Fibroblast of skin of left quadriceps (primary cell): ENCODE results near the gene APEH.

Experiments used
- DNase-seq, 2 experiments: peaks; one replicate each; pipeline ENCODE4 v3.0.0-alpha.2; 2013; ENCODE audit warnings: low read depth in 2 of 2

Gene APEH

GRCh38 chr3:49673715-49674496, at the start of gene APEH:
APEH (plus strand) TSS chr3:49674351; CDS start chr3:49674402, 51 bp downstream.
- DNase-seq = peak; percentile 93

GRCh38 chr3:49625071-49625470, 49.1 kb upstream of the APEH start:
- DNase-seq = no peak

- peak; percentile 60 to 62 for DNase-seq
Observed at GRCh38 chr3:49626101-49626581, 48.0 kb upstream of the APEH start.

GRCh38 chr3:49626796-49627195, 47.4 kb upstream of the APEH start:
- no peak for DNase-seq

GRCh38 chr3:49627634-49628033, 46.5 kb upstream of the APEH start:
- no peak for DNase-seq

- no peak for DNase-seq
Observed at GRCh38 chr3:49628249-49628648, 45.9 kb upstream of the APEH start.

GRCh38 chr3:49629451-49629850, 44.7 kb upstream of the APEH start:
- no peak for DNase-seq

GRCh38 chr3:49629866-49630265, 44.3 kb upstream of the APEH start:
- no peak for DNase-seq

GRCh38 chr3:49630784-49631183, 43.4 kb upstream of the APEH start:
- no peak for DNase-seq

GRCh38 chr3:49634736-49635135, 39.4 kb upstream of the APEH start:
- DNase-seq = no peak

GRCh38 chr3:49636883-49637609, 37.1 kb upstream of the APEH start:
- DNase-seq = no peak

GRCh38 chr3:49638445-49638844, 35.7 kb upstream of the APEH start:
- DNase-seq = peak; percentile 22 to 29

GRCh38 chr3:49639551-49639950, 34.6 kb upstream of the APEH start:
- DNase-seq = no peak

GRCh38 chr3:49641292-49641691, 32.9 kb upstream of the APEH start:
- no peak for DNase-seq

- no peak for DNase-seq
Observed at GRCh38 chr3:49641921-49642707, 32.0 kb upstream of the APEH start.

- DNase-seq = no peak
Observed at GRCh38 chr3:49642708-49643145, 31.4 kb upstream of the APEH start.

- DNase-seq = no peak
Observed at GRCh38 chr3:49644684-49645083, 29.5 kb upstream of the APEH start.

GRCh38 chr3:49646236-49646635, 27.9 kb upstream of the APEH start:
- DNase-seq = no peak

GRCh38 chr3:49647741-49648140, 26.4 kb upstream of the APEH start:
- no peak for DNase-seq

- DNase-seq = no peak
Observed at GRCh38 chr3:49648354-49649019, 25.7 kb upstream of the APEH start.

GRCh38 chr3:49649576-49649975, 24.6 kb upstream of the APEH start:
- no peak for DNase-seq

GRCh38 chr3:49650177-49650576, 24.0 kb upstream of the APEH start:
- DNase-seq = no peak
